Hematopoietic multipotent progenitor cell treated with erythropoietin and hydrocortisone succinate and interleukin-3 and kit ligand, for 4 days (in vitro differentiated cells): Measurements from ENCODE around the gene FIGNL2.
"Not testable (repeated sequence)": the region's sequence is repeated elsewhere in the genome, so short reads cannot be mapped to it uniquely, and the experiment has no call there.

Experiments used
- DNase-seq: peaks from one replicate; pipeline ENCODE4 v3.0.0-alpha.2; 2015

FIGNL2 gene

DNA sequence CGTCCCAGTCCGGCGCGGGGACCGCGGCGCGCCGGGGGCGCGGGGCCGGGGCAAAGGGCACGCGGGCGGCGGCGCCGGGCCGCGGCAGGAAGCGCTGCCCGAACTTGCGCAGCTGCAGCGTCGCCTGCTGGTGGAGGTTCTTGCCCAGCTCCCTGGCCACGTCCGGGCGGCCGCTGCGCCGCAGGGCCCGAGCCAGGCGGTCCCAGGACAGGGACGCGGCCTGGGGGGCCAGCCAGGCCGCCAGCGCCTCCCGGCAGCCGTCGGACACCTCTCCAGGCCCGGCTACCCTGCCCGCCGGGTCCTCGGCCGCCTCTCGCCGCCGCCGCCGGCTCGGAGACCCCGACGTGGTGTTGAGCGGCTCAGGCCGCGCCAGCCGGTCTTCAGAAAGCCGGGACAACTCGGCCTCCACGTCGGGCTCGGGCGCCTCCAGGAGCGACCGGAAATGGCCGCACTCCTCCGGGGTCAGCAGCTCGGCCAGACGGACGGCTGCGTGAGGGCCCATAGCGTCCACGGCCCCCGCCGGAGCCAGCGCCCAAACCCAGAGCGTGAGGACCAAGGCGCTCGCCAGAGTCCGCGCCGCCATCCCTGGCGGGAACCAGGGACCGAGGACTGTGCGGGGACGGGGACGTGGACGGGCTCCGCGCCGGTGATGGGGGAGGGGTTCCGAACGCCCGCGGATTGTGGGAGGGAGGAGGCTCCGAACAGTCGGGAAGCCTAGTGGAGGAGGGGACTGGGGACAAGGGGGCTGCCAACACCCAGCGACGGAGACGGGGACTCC, 34.0 kb downstream of the FIGNL2 start:
- DNase-seq: peak; percentile 86

GRCh38 chr12:51813931-51814310, 34.6 kb downstream of the FIGNL2 start:
- DNase-seq: no peak

DNA sequence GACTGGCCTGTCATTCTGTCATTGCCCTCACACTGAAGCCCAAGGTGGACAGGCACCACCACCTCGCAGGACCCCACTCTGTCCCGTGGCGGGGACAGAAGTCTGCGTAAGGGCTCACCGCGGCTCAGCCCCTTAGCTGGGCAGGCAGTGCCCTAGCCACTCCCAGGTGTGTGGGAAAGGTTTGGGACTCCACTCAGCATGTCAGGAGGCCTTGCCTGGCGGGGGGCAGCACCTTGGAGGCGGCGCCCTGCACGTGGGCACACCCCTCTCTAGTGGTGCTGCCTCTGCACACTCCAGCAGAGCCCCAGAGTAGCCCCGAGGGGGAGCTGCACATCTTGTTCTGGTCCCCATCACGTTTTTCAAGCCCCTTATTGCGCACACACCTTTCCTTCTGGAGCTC, 35.6 kb downstream of the FIGNL2 start:
- DNase-seq: no peak

DNA sequence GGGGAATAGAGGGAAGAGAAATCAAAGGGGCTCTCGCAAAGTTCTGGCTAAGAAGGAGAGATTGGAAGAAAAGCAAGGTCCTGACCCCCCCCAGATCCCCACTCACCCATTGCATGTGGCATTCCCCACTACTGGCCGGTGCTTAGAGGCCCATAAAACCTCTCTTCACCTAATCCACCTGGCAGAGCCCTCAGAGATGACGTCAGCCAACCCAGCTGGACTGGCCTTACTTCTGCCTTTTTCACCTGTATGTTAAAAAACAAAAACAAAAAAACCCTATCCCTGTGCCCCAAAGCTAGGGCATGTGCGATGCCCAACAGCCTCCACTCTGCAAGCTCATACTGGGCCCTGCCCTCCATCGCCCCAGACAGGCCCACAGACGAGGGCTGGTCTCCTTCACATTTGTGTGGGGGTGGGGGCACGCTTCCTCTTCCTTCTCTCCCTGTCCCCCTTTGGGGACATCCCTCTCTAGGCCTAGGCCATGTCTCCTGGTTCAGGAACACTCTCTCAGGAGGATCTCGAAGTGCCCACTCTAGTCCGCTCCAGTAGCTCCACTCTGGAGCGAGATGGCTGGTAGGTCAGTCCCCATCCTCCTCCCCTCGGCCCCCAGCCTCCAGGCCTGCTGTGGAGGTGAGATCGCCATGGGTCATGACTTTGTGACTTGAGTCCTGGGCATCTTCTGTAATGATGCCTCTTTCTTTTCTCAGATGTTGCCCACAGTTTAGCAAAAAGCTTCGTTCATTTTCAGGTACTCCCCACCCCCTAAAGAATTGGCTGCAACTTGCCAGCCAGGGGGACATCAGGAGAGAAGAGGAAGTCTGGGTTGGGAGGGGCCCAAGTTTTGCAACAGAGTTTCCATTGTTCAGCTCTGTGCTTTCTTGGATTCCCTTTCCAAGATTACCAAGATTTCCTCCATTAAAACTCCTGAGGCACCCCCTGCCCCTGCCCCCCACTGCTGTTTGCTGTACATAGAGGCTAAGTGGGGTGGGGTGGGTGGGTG, 37.0 kb downstream of the FIGNL2 start:
- DNase-seq: no peak

DNA sequence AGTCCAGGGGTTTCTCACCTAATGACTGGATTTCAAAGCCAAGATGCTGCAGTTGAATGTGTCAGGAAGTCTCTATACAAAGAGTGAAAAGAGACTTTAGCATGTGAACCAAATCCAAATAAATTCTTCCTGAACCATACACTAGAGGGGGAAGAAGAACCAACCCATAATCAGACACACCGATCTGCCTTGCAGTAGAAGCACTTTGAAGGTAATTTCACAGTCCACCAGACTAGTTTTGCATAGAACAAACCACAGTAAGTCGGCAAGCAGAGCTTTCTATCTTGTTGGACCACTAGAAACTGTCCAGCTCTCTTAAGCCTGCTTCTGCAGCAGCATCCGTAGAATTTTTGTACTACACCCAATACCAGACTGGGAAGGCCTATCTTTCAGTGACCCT, 39.3 kb downstream of the FIGNL2 start:
- no peak for DNase-seq

GRCh38 chr12:51806896-51807295, 41.6 kb downstream of the FIGNL2 start:
- no peak for DNase-seq

DNA sequence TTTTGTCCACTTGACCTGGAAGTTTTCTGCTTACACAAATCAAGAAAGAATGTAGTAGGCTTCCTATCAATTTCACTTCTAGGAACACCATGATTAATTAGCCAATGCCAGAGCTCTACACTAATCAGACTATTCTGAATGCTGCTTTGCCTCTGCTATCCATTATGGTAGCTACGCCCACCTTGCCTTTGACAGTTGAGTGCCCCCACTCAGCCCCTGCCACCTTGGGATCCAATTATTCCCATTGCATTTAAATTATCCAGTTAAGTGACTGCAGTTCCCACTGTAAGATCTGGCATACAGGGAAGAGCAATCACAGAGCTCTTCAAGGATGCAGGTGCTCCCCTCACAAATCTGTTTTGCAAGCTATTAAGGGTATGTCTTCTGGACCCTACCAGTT, 47.5 kb downstream of the FIGNL2 start:
- DNase-seq: no peak

DNA sequence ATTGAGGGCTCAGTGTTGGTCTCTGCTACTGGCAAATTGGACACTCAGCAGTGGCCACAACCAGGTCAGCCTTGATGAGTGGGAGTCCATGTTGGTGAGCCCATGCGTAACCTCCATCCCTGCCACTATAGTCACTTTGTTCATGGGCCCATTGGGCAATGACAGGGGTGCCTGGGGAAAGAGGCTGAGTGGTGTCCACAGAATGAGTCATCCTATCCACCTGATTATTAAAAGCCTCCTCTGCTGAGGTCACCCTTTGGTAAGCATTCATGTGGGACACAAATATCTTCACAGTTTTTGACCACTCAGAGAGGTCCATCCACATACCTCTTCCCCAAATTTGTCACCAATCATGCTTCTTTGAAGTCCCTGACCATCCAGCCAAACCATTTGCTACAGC, 50.0 kb downstream of the FIGNL2 start:
- no peak for DNase-seq

DNA sequence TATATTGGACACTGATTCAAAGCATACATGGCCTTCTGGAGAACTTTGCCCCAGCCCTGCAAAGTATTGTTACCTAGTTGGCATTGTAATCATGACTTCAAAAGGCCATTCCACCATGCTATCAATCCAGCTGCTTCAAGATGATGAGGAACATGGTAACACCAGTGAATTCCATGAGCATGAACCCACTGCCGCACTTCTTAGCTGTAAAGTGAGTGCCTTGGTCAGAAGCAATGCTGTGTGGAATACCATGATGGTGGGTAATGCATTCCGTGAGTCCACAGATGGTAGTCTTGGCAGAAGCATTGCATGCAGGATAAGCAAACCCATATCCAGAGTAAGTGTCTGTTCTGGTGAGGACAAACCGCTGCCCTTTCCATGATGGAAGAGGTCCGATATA, 50.5 kb downstream of the FIGNL2 start:
- DNase-seq: not testable (repeated sequence)

- no peak for DNase-seq
Measured at GRCh38 chr12:51797301-51797700, 51.2 kb downstream of the FIGNL2 start.

- no peak for DNase-seq
Measured at GRCh38 chr12:51793201-51793600, 55.3 kb downstream of the FIGNL2 start.

- DNase-seq: no peak
Measured at GRCh38 chr12:51792417-51792816, 56.1 kb downstream of the FIGNL2 start.

DNA sequence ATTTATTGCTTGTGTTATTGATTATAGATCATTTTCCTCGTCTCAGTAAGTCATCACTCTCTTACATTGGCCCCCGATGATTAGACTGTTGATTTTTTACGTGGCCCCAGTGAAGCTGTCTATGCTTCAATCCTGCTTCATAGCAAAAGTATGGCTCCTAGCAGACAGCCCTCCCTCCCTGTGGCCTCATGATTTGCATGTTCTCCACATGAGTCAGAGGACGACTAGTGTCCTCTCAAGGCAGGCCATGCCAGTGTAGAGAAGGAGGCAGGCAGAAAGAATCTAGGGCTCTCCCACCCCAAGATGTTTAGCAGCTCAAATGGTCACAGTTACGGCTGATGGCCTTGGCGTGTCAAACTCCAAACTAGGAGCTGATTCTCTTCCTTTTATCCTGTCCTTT, 59.6 kb downstream of the FIGNL2 start:
- no peak for DNase-seq

- DNase-seq: no peak
Measured at GRCh38 chr12:51785906-51786305, 62.6 kb downstream of the FIGNL2 start.

DNA sequence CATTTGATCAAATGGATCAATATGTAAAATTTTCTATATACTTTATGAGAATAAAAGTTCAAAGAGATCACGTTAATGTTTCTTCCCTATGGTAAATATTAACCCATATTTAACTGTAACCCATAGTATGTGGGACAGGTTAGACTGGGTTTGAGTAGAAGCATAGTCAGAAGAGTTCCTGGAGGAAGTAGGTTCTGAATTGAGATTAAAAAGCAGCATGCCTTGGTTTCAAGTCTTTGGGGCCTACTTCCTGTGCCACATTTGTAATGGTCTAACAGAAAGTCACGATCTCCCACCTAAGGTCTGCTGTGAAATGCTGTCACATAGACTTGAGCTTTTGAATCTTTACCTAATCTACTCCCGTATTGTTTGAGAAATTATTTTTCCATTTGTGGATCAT, 63.8 kb downstream of the FIGNL2 start:
- DNase-seq: peak; percentile 12

DNA sequence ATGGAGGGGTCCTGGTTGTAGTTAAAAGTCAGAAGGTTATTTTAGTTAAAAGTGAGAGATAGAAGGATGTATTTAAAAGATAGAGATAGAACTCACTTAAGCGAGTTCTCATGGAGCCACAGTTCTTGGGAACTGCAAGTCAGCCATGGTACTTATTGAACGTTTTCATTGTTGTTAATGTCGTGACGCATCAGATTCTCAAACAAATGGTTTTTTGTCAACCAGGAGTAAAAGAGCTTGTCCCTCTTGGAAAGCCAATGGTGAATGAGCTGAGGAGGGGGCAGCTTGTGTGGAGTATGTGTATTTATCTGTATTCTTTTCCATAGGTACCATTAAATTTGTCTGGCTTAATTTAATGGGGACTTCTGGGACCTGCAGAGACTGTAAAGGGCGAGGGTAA, 68.6 kb downstream of the FIGNL2 start:
- DNase-seq: no peak

DNA sequence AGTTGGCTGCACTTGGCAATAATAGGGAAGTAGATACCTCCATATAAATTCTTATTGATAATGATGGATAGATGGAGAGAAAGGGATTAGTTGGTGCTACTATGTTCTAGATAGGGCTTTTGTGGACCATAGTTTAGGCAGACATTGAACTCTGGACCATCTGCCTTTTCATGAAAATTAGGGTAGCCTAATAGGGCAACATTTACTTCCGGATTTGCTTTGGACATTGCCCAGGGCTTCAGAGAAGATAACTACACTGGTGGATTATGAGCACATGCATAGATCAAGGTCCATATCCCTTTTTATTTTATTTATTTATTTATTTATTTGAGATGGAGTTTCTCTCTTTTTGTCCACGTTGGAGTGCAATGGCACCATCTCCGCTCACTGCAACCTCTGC, 70.5 kb downstream of the FIGNL2 start:
- no peak for DNase-seq

- no peak for DNase-seq
Measured at GRCh38 chr12:51777457-51777856, 71.1 kb downstream of the FIGNL2 start.

DNA sequence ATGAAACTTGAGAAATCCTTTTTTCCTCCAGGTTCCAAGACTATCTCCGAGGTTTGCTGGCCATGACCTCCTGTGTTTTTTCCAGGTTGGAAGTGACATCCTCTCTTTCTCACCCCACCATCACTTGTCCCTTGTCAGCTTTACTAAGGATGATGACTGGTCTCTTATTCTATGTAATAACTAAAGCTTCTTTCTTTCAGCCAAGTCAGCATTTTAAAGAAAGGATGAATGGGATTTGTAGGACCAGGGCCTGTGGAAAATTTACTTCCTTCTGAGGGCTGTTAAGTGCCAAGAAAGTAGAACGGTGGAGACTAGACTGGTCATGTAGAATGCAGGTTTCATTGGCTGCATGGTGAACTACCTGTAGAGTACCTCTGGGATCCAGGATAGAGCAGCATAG, 73.6 kb downstream of the FIGNL2 start:
- no peak for DNase-seq

- peak; percentile 13 for DNase-seq
Measured at GRCh38 chr12:51773145-51773869, 75.2 kb downstream of the FIGNL2 start.

- no peak for DNase-seq
Measured at GRCh38 chr12:51771008-51771407, 77.5 kb downstream of the FIGNL2 start.
